Pulmonary artery endothelial cell (primary cell): ENCODE measurements around the gene GCK. TPM values are rescaled to one million over a fixed set of nuclear protein-coding genes. Genes with fewer than 3 reads are reported as not detected.

Source experiments
- total RNA-seq: library from RNA; depleted of rRNA; stranded (reverse); fragments of >200 nt; gene quantifications from 2 replicates; pipeline ENCODE4 v1.2.3, GENCODE V29; 2014

GCK gene
- total RNA-seq, 1 donor from 2014 or later: 0.26 TPM

Other genes with a start within 250 kb of the GCK start
- not detected in 2 replicates for gene SPDYE1, start 191.5 kb downstream of the GCK start, total RNA-seq
- 197 and 200 TPM in 2 replicates for gene DBNL, start 144.7 kb downstream of the GCK start, total RNA-seq
- gene PGAM2, start 123.9 kb downstream of the GCK start, total RNA-seq: 0.14 TPM in 1 of 2 replicates, not detected in the other
- gene POLM, start 106.9 kb downstream of the GCK start, total RNA-seq: 8.4 and 10.1 TPM in 2 replicates
- 2.6 and 5.4 TPM in 2 replicates for gene AEBP1, start 85.1 kb downstream of the GCK start, total RNA-seq
- 105 and 130 TPM in 2 replicates for gene POLD2, start 65.9 kb downstream of the GCK start, total RNA-seq
- gene MYL7, start 48.1 kb downstream of the GCK start, total RNA-seq: not detected in 2 replicates
- gene YKT6, start 11.5 kb upstream of the GCK start, total RNA-seq: 126 and 145 TPM in 2 replicates
- 1.7 and 2.7 TPM in 2 replicates for gene CAMK2B, start 136.2 kb upstream of the GCK start, total RNA-seq